Uterus (tissue), 2 donors: ENCODE results near the gene FYN.

Experiments used
- CTCF ChIP-seq, 4 experiments: fragments of 200-600 bp in 2 of 4; fragments of 450-650 bp in 2 of 4; sonication (generic) in 2 of 4; IDR thresholded peaks; one replicate each; pipeline ENCODE4 v1.5.1; 2016 to 2019; ENCODE audit warnings: antibody characterized with exemption in 4 of 4, mild to moderate bottlenecking in 2 of 4, moderate library complexity in 1 of 4
- POLR2A ChIP-seq, 2 donors: fragments of 450-650 bp; IDR thresholded peaks; one replicate each; pipeline ENCODE4 v1.6.1; 2016; ENCODE audit warnings: antibody characterized with exemption in 2 of 2, mild to moderate bottlenecking in 1 of 2, moderate library complexity in 1 of 2

- no peak for TF ChIP-seq CTCF (IDR thresholded peaks at IDR 0.05)
- TF ChIP-seq POLR2A (IDR thresholded peaks at IDR 0.05): no peak
Observed at GRCh38 chr6:111673937-111674336, 199.3 kb downstream of the FYN start.
